Lung microvascular endothelial cell (primary cell): ENCODE results near the gene SASH1. TPM values are rescaled to one million over a fixed set of nuclear protein-coding genes. Genes with fewer than 3 reads are reported as not detected.
"Not testable (repeated sequence)": the region's sequence is repeated elsewhere in the genome, so short reads cannot be mapped to it uniquely, and the experiment has no call there.

Experiments
- DNase-seq, 2 donors: peaks; one replicate each; pipeline versions ENCODE4 v3.0.0 to v3.0.0-alpha.2; 2010; ENCODE audit warnings: low read depth in 2 of 2
- total RNA-seq: library from RNA; depleted of rRNA; stranded (reverse); fragments of >200 nt; gene quantifications from 2 replicates; pipeline ENCODE4 v1.2.1, GENCODE V29; 2014

SASH1 gene
- total RNA-seq, 1 donor from 2014 or later: 116 TPM

DNA sequence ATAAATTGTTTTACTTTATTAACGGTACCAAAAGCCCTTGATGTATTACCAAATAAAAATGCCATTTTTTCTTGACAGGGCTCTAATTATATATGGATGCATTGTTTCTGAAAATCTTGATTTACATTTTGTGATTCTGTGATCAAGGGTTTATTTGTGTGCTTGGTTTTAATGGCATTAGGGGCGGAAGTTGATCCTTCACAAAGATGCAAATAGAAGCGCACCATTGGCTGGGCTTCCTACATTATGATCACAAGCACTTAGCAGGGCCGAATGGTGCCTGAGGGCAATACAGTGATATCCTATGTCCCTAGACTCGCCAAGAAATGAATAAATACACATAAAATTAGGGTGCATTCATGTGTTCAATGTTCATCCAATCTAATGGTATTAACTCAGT lies 231.3 kb downstream of the SASH1 start:
- no peak for DNase-seq

DNA sequence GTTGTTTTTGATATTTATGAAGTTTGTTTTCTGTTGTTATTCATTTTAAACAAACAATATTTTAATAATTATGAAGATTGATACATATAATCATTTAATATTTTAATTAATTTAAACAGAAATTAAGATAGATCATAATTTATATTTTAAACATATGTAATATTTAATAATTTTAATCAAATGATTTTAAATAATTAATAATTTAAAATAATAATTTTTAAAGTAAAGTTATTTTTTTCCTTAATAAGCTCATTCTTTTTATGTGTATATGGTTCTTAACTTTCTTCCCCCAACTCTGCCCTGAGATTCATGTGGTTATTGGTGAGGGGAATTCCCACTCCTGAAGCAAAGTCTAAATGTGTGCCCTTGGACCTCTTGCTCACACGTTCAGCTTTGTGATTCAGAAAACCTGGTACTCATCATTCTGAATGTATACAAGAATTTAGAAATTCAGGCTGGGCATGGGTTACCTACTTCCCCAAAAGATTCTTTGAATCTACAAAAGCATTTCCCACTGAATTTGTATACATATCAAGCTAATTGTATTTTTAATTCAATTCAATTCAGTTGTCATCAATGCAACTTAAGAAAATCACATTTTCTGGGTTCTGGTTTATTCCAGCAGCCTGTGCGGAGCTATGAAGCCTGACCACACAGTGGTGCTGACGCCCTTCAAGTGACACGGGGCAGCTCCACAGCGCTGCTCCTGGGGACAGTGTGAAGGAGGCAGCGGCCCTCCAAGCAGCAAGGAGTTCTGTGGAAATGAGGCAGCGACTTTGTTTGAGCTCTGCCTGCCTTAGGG lies 235.2 kb downstream of the SASH1 start:
- DNase-seq: peak; percentile 65 to 78

DNA sequence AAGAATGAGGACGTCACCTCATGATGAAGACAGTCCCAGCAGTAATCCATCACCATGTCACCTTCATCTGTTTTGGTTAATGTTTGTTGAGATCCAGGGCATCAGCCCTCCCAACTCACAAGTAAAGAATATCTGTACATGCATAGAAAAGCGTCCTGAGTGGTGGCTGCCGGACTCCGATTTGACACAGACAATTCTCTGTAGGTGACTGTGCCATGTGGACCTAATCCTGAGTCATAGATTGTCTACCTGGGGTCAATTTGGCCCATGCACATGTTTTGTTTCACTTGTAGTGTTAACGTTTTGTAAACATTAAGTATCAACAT lies 235.8 kb downstream of the SASH1 start:
- no peak for DNase-seq

DNA sequence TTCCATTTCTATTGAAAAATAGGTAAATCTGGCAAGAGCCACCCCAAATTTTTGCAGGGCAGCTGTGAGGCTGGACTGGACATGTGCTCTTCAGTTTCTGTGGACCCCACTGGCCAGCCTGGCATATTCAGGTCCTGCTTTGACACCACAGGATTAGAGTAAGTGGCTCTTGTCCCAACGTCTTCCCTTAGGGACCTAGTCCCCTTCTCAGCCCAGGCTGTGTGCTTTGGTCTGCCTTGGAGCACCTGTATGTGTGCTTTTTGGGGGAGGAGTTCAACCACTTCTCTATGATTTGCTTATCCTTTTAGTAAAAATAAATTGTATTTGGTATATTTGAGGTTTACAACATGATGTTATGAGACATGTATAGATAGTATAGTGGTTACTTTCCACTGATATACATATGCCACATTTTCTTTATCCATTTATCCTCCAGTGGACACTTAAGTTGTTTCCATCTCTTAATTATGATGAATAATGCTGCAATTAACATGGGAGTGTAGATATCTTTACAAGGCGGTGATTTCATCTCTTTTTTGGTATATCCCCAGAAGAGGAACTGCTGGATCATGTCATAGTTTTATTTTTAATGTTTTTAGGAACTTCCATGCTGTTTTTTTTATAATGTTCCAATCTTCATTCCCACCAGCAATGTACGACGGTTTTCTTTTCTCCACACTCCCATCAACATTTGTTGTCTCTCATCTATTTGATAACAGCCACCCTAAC lies 236.4 kb downstream of the SASH1 start:
- DNase-seq: no peak

DNA sequence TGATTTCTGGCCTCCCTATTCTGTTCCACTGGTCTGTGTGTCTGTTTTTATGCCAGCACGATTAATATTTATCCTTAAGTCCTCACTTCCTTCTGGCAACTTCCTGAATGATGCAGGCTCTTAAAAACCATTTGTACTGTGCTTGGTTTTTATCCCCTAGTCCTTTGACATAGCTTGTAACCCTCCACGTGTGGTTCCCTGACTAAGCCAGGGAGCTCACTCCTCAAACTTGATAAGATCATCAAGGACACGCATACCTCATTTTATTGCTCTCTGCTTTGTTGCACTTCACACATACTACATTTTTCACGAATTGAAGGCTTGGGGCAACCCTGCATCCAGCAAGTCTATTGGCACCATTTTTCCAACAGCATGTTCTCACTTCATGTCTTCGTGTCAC lies 237.8 kb downstream of the SASH1 start:
- DNase-seq: peak in 1 of 2 donors; percentile 33

DNA sequence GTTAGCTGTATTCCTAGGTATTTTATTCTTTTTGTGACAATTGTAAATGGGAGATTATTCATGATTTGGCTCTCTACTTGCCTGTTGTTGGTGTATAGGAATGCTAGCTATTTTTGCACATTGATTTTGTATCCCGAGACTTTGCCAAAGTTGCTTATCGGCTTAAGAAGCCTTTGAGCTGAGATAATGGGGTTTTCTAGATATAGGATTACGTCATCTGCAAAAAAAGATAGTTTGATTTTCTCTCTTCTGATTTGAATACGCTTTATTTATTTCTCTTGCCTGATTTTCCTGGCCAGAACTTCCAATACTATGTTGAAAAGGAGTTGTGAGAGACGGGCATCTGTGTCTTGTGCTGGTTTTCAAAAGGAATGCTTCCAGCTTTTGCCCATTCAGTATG lies 241.0 kb downstream of the SASH1 start:
- DNase-seq: no peak

DNA sequence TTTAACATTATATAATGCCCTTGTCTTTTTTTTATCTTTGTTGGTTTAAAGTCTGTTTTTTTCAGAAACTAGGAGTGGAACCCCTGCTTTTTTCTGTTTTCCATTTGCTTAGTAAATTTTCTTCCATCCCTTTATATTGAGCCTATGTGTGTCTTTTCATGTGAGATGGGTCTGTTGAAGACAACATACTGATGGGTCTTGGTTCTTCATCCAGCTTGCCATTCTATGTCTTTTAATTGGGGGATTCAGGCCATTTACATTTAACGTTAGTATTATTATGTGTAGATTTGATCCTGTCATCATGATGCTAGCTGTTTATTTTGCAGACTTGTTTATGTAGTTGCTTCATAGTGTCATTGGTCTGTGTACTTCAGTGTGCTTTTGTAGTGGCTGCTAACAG lies 243.0 kb downstream of the SASH1 start:
- not testable (repeated sequence) for DNase-seq

DNA sequence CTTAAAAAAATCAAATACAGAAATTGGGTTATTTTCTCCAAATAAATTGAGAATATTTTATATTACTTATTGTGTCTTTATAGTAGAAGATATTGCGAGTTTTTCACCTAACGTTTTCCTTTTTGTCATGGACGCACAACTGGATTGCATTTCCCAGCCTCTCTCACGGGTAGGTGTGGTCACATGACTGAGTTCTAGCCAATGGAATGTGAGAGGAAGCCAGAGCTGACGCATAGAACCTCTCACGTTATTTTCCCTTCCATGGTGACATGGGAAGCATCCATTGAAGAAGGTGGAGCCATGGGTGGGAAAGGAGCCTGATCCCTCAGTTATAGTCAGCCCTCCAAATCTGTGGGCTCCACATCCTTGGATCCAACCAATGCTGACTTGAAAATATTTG lies 248.2 kb downstream of the SASH1 start:
- DNase-seq: no peak

DNA sequence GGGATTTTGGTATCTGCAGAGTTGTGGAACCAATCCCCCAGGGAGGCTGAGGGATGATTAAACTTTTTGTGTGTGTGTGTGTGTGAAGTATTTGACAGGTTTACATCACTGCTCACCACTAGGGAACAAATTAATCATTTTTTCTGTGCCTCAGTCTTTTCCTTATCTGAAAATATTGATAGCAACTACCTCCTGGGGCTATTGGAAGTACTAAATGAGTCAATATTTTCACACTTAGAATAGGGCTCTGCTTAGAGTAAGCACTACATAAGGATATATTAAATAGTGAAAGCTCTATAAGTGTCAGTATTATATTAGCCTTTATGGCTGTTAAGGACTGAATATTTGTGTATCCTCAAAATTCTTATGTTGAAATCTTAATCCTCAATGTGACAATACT lies 249.0 kb downstream of the SASH1 start:
- no peak for DNase-seq

DNA sequence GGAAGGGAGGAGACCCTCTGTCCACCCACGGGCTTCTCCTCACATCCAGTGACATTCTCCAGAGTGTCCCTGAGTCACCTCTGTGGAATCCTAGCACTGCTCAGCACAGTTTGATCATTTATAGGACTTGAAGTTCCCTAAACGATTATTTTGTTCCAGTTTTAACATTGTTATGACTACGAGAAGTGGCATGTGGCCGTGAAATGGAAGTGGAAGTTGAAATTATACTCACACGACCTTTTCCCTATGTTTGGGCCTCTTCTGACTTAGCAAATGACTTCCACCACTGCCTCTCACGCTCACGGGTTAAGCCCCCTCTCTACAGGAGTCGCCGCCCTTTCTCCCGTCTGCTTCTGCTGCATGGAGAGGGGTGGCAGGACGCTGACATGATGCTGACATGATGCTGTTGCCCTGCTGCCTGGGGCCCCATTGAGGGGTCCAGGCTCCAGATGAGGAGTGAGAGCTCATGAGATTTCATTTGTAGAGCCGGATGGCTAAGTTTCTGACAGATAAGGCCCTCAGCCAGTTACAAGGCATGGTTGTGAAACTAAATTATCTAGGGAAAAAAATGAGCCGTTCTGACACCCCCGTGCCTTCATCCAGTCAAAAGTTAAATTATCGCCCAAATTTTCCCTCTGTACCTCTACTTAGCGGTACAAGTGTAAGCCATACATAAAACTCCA lies 250.6 kb downstream of the SASH1 start:
- DNase-seq: no peak

DNA sequence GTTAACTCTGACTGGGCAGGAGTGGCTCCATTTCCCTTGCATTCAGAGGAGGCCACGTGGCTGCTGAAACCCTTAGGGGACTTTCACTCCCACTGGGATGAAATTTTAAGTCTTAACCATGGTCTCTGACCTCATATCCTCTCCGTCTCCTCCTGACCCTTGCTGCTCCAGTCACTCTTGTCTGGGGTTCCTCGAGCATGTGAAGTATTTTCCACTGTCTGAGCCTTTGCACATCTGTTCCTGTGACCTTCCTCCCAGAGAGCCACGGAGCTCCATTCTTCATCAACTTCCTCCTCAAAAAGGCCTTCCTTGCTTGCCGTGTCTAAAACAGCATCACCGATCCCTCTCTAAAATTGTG lies 251.2 kb downstream of the SASH1 start:
- no peak for DNase-seq

DNA sequence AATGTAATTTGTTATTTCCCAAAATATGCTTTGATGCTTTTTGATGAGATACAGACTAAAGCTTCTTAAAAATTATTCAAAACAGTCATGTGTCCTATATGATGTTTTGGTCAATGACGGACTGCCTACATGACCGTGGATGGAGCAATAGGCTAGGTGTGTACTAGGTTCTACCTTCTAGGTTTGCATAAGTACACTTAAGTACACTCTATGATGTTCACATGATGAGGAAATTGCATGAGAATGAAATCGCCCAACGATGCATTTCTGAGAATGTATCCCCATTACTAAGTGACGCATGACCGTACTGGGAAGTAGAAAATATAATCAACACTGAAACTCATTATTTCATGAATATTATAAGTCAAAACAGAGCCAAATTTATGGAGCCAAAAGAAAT lies 252.9 kb downstream of the SASH1 start:
- DNase-seq: no peak

DNA sequence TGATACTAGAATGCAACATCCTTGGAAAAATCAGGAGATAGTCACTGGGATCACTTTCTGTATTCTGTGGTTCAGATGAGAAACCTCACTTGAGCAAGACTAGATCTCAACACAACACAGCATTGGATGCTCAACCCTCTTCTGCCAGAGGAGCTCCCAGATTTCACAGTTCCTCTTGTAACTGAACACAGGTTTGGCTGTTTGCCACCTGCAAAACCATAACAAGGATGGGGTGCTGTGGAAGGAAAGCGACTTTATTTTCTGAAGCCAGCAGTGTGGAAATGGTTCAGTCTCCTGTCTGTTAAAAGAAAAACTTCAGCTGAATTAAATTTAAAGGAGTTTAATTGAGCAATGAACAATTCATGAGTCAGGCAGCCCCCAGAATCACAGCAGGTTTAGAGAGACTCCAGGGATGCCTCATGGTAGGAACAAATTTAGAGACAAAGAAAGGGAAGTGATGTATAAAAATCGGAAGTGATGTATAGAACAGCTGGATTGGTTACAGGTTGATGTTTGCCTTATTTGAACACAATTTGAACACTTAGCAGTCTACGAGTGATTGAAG lies 254.3 kb downstream of the SASH1 start:
- DNase-seq: no peak

DNA sequence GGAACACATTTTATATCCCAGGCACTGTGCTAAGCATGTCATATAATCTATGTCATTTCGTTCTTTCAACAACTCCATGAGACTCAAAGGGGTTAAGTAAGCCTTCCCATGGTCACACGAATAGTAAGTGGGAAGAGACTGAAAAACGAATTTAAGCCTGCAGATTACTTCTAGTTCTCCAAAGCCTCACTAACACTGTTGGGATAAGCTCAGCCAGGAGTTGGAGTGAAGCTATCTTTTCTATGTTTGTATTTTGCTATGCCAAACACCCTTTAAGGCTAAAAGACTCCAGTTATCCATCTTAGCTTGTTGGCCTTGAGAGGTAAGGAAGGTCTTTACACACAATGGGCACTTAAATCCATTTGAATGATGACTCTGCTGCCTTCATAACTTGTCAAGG lies 256.1 kb downstream of the SASH1 start:
- DNase-seq: no peak

DNA sequence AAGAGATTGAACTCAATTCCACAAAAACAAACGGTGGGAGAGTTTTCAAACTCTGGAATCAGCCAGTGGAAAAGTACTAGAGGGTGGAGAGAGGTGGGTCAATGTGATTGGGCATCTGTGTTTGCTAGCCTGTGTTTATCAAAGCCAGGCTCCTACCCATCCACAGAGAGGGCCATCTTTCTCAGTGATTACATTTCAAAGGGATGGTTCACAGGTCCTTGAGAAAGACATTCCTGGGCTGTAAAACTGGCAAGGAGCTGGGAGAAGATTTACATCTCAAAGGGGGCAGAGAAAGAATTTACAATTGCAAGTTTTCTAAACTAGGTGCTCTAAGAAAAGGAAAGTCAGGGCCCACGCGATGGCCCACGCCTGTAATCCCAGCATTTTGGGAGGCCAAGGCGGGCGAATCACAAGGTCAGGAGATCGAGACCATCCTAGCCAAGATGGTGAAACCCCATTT lies 257.4 kb downstream of the SASH1 start:
- DNase-seq: no peak
